Activated CD8-positive, alpha-beta memory T cell treated with anti-CD3 and anti-CD28 coated beads, Interleukin-2, amount 50 U/mL, for 24 hours (primary cell): ENCODE measurements around the gene L1CAM.

Experiments
- DNase-seq: peaks from one replicate; pipeline ENCODE4 v3.0.0-alpha.2; 2020; ENCODE audit errors: extremely low read depth

L1CAM gene

GRCh38 chrX:153862369-153863250, 23.4 kb downstream of the L1CAM start:
- no peak for DNase-seq

DNA sequence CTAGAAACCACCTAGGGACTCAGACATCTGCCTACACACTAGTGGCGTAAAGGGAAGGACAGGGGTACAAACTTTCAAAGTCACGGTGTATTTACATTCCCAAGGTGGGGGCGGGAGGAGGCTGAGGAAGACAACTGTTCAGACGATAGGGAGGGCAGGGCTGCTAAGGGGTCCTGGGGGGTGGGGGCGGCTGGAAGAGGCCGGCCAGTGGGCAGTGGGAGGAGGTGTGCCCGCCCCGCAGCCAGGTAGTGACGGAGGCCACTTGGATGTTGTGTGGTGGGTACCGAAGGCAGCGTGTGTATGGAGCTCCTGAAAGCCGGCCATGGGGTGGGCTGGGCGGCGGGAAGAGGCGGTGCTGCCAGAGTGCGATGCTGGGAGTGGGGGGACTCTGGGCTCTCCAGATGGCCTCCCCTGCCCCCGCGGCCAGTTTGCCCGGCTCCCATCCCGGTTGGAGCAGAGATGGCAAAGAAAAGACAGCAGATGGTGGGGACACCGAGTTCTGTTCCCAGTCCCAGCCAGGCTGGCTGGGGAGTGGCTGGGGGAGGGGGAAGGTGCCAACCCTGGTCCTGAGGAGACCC, 24.2 kb downstream of the L1CAM start:
- no peak for DNase-seq

DNA sequence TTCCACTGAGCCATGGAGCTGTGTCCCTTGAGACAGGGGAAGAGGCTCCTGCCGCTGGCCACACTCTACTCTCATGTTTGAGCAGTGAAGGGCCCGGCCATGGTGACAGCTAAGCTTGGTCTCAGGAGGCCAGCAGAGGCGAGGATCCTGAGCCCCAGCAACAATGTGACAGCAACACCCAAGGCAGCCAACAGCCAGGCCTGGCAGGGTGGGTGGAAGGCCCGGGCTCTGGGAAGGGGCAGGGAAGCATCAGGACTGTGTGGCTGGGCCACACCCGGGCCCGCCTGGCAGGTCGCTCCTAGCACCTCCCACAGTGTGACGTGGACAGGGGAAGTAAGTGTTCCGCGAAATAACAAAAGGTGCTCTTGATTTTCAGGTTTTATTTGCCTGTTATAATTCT, 24.8 kb downstream of the L1CAM start:
- DNase-seq = no peak

GRCh38 chrX:153857348-153857903, 28.5 kb downstream of the L1CAM start:
- DNase-seq = no peak

DNA sequence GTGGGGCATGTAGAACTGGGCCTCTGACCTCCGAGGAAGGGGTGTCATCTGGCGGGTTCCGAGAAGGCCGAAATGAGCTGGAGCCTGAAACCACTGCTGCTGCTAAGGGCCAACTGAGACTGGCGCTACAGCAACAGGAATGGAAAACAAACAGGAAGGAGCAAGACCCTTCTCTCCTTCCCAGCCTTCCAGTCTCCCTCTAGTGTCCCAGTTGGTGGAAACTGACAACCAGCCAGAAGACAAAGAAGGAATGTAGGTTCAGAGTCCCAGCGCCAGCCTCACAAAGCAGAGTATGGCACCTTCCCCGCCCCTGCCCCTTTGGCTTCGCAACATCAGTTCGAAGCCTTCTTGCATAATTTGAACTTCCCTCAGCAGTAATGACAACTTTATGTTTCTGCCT, 31.3 kb downstream of the L1CAM start:
- DNase-seq = no peak

- no peak for DNase-seq
Measured at GRCh38 chrX:153853902-153854267, 32.1 kb downstream of the L1CAM start.

DNA sequence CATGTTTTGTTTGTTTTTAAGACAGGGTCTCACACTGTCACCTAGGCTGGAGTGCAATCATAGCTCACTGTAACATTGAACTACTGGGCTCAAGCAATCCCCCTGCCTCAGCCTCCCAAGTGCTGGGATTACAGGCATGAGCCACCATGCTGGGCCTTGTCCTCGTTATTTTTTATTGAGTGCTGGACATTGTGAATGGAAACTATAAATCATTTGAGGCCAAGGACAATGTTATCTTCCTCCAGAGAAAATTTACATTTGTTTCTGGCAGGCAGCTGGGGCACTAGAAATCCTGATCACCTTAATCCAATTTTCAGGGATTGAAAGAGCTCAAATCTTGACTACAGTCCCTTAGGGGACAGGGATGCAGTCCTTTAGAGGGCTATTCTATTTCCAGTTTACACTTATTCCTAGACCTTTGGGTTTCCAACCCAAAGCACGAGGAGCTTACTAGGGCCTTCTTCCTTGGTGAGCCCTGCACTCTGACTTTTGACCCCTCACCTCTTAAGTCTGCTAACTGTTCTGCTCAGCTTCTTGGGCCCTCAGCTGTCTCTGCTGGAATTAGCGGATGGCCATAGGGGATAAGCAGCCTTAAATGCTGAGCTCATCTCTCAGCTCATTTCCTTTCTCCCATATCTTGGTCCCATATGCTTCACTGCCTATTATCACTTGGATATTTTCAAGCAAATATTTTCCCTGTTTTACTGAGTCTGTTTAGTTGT, 32.6 kb downstream of the L1CAM start:
- DNase-seq = no peak

DNA sequence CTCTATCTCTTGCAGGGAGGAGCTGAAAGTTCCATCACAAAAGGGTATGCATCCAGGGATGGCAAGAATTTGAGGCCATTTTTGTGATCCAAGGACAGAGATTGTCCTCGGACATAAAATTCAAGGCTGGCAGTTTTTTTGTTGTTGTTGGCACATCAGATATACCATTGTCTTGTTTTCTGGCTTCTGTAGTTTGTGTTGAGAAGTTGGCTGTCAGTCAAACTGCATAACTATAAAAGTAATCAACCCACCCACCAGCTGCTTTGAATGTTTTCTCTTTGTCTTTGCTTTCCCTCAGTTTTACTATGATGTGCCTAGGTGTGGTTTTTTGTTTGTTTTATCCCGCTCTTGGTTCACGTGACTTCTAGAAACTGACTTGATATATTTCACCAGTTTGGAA, 34.0 kb downstream of the L1CAM start:
- no peak for DNase-seq

GRCh38 chrX:153848325-153848724, 37.6 kb downstream of the L1CAM start:
- DNase-seq = no peak

DNA sequence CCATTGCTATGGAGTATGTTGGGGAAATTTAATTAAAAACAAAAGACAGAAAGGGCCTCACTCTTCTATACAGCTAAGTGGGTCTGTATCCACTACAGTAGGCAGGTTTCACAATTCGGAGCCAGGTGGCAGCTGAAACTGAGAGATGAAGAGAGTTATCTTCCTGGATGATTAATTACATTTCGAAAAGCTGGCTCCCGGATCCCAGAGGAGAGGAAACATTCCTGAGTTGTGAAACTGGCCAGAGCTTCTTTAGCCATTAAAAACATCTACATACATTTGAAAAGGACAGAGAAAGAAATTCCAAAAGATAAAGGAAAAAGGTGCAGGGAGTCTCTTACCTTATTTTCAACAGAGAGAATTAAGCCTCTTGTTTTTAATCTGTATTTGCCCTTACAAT, 40.1 kb downstream of the L1CAM start:
- no peak for DNase-seq

- no peak for DNase-seq
Measured at GRCh38 chrX:153845195-153845594, 40.8 kb downstream of the L1CAM start.

- no peak for DNase-seq
Measured at GRCh38 chrX:153844509-153845082, 41.4 kb downstream of the L1CAM start.

DNA sequence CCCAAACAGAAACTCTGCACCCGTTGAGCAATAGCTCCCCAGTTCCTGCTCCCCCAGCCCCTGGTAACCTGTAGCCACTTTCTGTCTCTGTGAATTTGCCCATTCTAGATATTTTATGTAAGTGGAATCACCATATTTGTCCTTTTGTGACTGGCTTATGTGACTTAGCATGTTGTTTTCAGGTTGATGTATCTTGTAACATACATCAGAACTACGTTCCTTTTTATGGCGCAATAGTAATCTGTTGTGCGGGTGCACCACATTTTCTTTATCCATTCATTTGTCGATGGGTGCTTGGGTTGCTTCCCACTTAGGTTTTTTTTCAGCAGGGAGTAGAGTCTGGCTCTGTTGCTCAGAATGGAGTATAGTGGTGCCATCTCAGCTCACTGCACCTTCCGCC, 49.1 kb downstream of the L1CAM start:
- DNase-seq = no peak

DNA sequence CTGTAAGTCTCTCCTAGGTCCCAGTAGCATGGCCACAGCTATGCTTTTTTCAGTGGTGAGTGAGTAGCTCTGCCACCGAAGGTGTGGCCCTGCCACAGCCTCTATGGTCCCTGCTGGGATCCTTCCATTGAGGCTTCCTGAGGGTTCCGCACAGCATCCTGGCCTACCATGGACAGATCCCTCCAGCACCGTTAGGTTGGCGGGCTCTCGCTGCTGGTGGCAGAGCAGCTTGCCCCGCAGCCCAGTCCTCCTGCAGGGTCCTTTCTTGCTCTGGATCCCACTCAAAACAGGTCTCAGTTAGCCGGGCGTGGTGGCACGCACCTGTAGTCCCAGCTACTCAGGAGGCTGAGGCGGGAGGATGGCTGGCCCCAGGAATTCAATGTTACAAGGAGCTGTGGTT, 53.2 kb downstream of the L1CAM start:
- DNase-seq = no peak

DNA sequence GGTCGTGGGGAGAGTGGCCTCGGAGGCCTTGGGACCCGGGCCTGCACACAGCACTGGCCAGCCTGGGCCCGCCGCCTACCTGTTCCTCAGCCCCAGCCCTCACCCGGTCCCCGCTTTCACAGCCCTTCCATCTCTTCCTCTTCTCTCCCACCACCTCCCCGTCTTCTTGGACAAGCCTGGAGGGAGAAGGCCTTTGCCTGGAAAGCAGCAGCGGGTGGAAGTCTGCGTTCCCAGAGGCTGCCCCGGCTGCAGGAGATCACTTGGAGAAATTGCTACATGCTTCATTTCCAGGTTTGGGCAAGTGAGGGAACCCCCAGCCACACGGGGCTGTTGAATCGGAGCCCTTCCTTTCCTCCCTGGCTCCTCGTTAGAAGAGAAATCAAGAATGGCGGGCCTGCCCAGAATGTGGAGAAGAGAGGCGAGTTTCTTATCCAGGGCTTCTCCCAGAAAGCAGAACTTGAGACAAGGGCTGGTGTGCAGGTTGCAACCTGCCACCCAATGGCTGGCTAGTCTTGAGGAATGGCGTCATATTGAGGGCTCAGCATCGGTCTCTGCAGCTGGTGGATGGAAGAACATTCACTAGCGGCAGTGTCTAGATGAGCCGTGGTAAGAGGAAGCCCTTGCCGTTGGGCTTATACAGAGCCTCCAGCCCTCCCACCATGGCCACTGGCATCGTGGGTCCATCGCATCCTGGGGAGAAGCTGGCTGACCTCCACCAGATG, 54.4 kb downstream of the L1CAM start:
- no peak for DNase-seq

- DNase-seq = no peak
Measured at GRCh38 chrX:153830640-153831428, 55.1 kb downstream of the L1CAM start.

GRCh38 chrX:153829799-153830639, 56.0 kb downstream of the L1CAM start, which contains the start of gene PDZD4:
PDZD4 (minus strand) TSS chrX:153830544; CDS start chrX:153830298, 246 bp downstream.
- DNase-seq = no peak

GRCh38 chrX:153829549-153829798, 56.5 kb downstream of the L1CAM start:
- no peak for DNase-seq

- no peak for DNase-seq
Measured at GRCh38 chrX:153828723-153829548, 57.0 kb downstream of the L1CAM start.
